GM18858 (cell line): ENCODE data around the gene GASK1B.

Source experiments
- ATAC-seq: cut with Tn5 transposase; IDR thresholded peaks from one replicate; pipeline ENCODE4 v1.9.1; 2021; ENCODE audit not compliant: unreplicated experiment

Gene GASK1B

DNA sequence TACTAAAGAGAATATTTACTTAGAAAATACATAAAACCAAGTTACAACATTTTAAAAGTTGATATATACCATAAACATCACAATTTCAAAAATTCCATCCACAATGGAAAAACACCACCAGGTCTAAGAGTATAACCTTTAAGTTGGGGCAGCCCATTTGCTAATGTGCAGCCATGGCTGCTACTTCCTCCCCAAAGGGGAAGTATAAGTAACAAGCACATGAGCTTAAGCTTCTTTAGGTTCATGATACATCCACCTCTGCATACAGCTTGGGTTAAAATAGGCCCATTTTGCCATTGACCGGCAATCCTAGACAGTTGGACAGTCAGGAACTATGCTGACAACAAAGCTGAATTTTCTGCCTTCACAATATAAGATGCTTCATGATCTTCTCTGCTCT is 16.6 kb upstream of the GASK1B start:
- ATAC-seq, result no peak

DNA sequence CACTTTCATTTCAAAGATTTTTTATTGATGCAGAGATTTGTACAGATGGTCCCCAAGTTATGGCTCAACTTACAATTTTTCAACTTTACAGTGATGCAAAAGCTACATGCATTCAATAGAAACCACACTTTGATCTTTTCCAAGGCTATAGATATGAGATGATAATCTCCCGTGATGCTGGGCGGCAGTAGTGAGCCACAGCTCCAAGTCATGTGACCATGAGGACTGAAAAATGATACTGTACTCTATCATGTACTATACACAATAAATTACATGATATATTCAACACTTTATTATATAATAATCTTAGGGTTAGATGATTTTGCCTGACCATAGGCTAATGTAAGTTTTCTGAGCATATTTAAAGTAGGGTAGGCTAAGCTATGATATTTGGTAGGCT is 14.0 kb upstream of the GASK1B start:
- no peak for ATAC-seq

DNA sequence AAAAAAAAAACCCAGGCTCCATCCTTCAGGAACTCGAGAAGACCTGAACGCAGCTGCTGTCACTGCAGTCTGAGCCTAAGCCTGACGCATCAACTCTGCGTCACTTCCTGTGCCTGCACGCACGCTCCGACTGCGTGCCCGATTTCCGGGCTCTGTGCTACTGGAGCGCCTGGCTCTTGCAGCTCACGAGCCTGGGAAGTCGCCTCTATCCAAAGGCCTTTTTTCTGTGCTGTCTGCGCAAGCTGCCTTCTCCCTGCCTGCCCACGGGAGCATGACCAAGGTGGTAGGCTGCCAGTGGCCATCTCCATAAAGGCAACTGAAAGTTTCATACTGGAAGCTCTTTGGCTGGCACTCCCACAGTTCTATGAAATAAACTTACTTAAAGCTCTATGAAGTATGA is 9.9 kb upstream of the GASK1B start:
- ATAC-seq, result no peak

- no peak for ATAC-seq
Measured at GRCh38 chr4:158181906-158182305, 9.1 kb upstream of the GASK1B start.

GRCh38 chr4:158179465-158179864 is 6.6 kb upstream of the GASK1B start:
- no peak for ATAC-seq

GRCh38 chr4:158176776-158177175 is 4.0 kb upstream of the GASK1B start:
- no peak for ATAC-seq

DNA sequence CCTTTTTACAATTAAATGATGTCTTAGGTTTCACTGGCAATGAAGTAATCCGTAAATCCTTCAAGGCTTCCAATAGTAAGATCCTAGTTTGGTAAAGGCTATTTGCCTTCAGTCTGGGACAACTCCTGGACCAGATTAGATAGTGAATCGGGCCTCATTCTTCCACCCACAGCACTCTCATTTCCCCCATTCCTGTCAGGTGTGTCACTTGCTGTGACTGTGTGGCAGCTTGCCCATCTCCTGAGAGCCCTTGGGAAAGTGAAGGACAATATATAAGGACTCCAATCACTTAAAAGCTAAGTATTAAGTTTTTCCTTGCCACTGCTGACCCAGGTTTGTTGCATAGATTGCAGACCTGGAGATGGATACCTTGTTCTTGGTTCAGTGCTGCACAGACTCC is 3.3 kb upstream of the GASK1B start:
- ATAC-seq, result no peak

GRCh38 chr4:158170691-158171561 is 1.9 kb downstream of the GASK1B start:
- no peak for ATAC-seq

GRCh38 chr4:158169931-158170690 is 2.7 kb downstream of the GASK1B start:
- no peak for ATAC-seq

DNA sequence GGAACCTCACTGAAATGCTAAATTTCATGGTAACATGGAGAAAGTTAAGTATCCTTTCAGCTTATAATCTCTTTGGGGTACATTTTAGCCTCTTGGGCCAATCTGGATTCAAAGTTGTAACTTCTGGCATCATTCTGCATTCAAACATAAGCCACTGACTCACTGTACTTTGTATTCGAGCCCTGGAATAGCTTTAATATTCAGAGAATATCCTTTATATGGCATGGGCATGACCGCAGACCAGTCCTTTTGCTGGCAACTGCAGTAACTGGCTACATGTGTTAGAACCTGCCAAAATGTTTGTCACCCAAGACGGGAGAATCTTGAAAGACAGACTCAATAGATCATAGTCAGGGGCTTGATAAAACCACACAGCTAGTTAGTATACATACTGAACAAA is 3.3 kb downstream of the GASK1B start:
- ATAC-seq, result no peak

GRCh38 chr4:158168606-158169005 is 4.2 kb downstream of the GASK1B start:
- ATAC-seq, result no peak

DNA sequence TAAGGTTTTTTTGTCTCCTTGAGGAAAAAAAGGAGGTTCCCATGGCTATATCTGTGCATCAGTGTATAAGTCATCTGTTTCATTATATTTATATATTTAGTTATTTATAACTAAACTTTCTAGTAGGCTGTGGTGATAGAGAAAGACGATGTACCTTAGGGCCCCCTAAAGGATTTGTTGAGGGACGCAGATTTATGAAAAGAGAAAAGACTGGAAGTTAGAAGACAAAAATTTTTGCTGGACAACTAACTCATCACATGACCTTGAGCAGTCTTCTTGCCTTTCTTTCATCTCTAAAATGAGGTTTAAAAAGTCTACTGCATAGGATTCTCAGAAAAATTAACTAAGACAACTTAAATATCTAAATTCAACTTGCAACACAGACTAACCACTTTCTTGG is 6.1 kb downstream of the GASK1B start:
- no peak for ATAC-seq

DNA sequence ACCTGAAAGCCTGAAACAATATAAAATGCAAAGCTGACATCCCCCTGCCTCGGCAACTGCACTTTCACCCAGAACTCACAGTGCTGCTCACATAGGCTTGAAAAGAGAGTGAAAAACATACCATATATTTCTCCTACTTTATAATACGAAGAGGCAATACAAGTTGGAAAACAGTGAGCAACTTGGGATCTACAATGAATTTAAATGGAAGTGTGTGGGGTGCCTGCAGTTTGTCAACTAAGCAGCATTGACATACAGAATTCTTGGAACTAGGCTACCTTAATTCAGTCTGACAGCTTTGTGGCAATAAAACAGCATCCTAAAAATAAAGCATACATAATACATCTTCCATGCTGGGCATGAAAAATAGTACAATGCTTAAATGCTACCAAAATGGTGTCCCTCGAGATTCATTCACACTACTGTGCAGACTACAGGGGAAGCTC is 8.0 kb downstream of the GASK1B start:
- no peak for ATAC-seq

DNA sequence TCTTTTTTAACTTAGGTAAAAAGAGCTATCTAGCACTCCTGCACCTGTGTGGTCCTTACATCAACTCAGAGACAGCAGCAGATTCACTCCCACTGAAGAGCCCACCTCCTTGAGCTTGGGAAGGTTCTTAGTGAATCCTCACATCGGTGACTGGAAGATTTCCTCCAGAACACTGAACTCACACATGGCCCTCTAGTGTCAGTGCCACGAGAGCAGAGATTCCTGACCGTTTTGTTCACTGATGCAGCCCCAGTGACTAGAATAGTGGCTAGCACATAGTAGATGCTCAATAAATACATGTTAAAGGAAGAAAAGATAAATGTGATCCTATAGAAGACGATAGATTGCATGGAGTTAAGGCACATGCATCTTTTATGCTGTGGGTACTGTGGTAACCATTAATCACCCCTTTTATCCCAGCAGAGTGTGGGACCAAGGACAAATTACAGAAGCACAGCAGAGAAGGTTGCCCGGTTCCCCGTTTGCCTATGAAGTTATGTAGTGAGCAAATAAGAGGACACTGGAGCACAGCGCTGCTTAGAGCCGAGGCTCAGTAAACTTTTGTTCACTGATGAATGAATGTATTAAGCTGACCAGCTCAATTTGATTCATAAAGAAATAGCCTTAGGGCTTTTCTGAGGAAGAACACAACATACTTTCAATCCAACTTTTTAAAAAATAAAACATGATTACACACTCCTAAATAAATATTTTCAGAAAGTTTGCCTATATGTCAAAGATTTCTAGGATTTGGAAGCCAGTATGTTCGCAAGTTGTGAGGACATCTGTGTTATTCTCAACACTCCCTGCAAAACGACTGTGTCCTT is 8.7 kb downstream of the GASK1B start:
- no peak for ATAC-seq

- ATAC-seq, result no peak
Measured at GRCh38 chr4:158162631-158163030, 10.2 kb downstream of the GASK1B start.

DNA sequence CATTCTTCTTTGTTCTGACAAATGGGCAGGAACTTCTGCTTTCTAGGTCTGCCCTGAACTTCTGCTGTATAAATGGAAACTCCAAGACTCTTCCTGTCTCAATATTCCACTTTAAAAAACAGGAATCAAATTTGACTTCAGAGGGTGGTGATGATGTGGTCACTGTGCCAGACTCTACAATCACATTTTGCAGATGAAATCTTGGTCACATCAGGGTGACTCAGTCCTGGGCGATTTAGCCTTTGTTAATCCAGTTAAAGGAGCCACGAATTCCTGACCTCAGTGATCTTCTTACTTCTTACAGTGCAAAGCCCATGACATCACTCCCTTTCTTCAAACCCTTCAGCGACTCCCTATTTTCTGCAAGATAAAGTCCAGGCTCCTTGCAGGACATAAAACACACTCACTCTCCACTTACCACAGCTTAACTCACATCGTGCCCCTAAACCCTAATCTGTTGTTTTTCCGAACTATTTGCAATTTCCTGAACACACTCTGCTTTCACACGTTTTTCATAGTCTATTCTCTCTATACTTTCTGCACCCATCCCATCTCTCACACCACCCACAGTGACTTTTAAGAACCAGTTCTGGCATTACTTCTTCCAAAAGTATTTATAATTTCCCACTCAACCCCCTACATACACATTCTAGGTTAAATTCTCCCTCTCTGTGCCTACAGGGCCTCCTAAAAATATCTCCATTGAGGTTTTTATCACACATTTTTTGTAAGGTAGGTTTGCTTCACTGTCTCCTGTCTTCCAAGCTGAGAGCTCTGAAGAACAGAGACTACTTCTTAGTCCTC is 11.1 kb downstream of the GASK1B start:
- no peak for ATAC-seq

GRCh38 chr4:158159718-158160094 is 13.1 kb downstream of the GASK1B start:
- no peak for ATAC-seq

- no peak for ATAC-seq
Measured at GRCh38 chr4:158159054-158159717, 13.6 kb downstream of the GASK1B start.

DNA sequence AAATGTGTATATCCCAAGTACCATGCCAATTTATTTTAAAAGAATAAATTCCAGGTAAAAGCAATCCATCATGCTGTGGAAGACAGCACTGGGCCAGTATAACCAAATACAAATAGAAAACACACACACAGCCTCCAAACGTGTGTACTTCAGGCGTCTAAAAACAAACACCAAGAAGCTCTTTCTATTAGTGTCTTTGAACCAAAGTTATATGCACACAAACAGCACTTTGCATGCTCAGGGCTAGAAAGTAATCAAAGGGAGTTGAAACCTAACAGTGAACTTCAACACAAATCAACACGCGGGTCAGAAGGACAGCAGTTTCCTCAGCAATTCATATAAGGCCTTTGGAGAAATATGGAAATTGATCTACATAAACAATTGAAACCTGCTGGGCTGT is 15.4 kb downstream of the GASK1B start:
- no peak for ATAC-seq
